ENCODE measurements around the gene MATCAP1.

The MATCAP1 gene

GRCh38 chr16:67169011-67169451, 14.7 kb downstream of the MATCAP1 start:
- Histone ChIP-seq H3K9ac (ENCODE audit: low read depth, low read length, poor library complexity) (no peak overlapping the region), H3K27me3 (ENCODE audit: control insufficient read depth in 3 of 3, insufficient read depth in 3 of 3, low read depth in 1 of 3, low read length in 3 of 3) (peaks cover 52 to 94% (median 63%) of the 10 kb centered on the region in 3 experiments)

GRCh38 chr16:67167588-67167987, 16.2 kb downstream of the MATCAP1 start:
- Histone ChIP-seq H3K4me3 (ENCODE audit: low read length in 2 of 2) (no peak overlapping the region), H2BK15ac (ENCODE audit: low read length) (peak overlapping the region; percentile 83), H2BK120ac (ENCODE audit: low read depth, low read length) (no peak overlapping the region), H3K79me1 (ENCODE audit: low read depth, low read length) (peaks cover 4% of the 10 kb centered on the region), H2AK5ac (ENCODE audit: low read depth, low read length) (peak overlapping the region; percentile 81), H3K36me3 (replicated peaks in 1 of 2; ENCODE audit: control insufficient read depth in 2 of 2, insufficient read depth in 2 of 2, low read length in 2 of 2) (no peaks in the 10 kb centered on the region), H3K27ac (replicated peaks; ENCODE audit: low read length) (no peak overlapping the region), H3K4me1 (ENCODE audit: control insufficient read depth in 2 of 2, insufficient read depth in 1 of 2, low read depth in 1 of 2, low read length in 2 of 2) (peaks cover 21 to 25% of the 10 kb centered on the region in 2 donors), H3K14ac (ENCODE audit: low read length) (no peak overlapping the region), H4K91ac (ENCODE audit: low read depth, low read length, poor library complexity) (no peak overlapping the region), H3K9ac (ENCODE audit: low read depth, low read length, poor library complexity) (peak overlapping the region; percentile 21), H3K4me2 (ENCODE audit: insufficient read depth, low read length, poor library complexity, severe bottlenecking) (no peak overlapping the region), H3K27me3 (ENCODE audit: control insufficient read depth in 3 of 3, insufficient read depth in 3 of 3, low read depth in 1 of 3, low read length in 3 of 3) (peaks cover 61 to 96% (median 68%) of the 10 kb centered on the region in 3 experiments), H3K23ac (ENCODE audit: low read depth, low read length, poor library complexity) (peak overlapping the region; percentile 55), H2AFZ (ENCODE audit: low read length) (no peak overlapping the region), H4K8ac (ENCODE audit: low read depth, low read length) (no peak overlapping the region), H2BK12ac (ENCODE audit: low read length) (no peak overlapping the region), H3K4ac (ENCODE audit: low read length) (no peak overlapping the region), H2BK5ac (ENCODE audit: low read length) (peak overlapping the region; percentile 13), H3K18ac (ENCODE audit: low read length) (peak overlapping the region; percentile 48), H3K9me3 (replicated peaks in 1 of 2; ENCODE audit: control insufficient read depth in 2 of 2, insufficient read depth in 1 of 2, low read depth in 1 of 2, low read length in 2 of 2) (peaks cover 0 to 4% of the 10 kb centered on the region in 2 donors)
- WGBS, 2 donors (ENCODE audit: extremely low coverage in 2 of 2, insufficient read length in 2 of 2, insufficient replicate concordance in 1 of 2): no CpG with 5 or more reads among the region's 7 CpGs
- DNase-seq (ENCODE audit: low spot score): no peak

More at GRCh38 chr16:67169011-67169451, 14.7 kb downstream of the MATCAP1 start:
- Histone ChIP-seq H3K23ac (ENCODE audit: low read depth, low read length, poor library complexity) (no peak overlapping the region), H3K27ac (replicated peaks; ENCODE audit: low read length) (no peak overlapping the region), H3K36me3 (replicated peaks in 1 of 2; ENCODE audit: control insufficient read depth in 2 of 2, insufficient read depth in 2 of 2, low read length in 2 of 2) (no peaks in the 10 kb centered on the region), H4K91ac (ENCODE audit: low read depth, low read length, poor library complexity) (no peak overlapping the region), H2AFZ (ENCODE audit: low read length) (peak overlapping the region; percentile 87), H2BK15ac (ENCODE audit: low read length) (no peak overlapping the region), H3K79me1 (ENCODE audit: low read depth, low read length) (no peaks in the 10 kb centered on the region), H4K8ac (ENCODE audit: low read depth, low read length) (no peak overlapping the region), H2BK120ac (ENCODE audit: low read depth, low read length) (no peak overlapping the region), H3K4me3 (ENCODE audit: low read length in 2 of 2) (no peak overlapping the region), H2BK5ac (ENCODE audit: low read length) (peak overlapping the region; percentile 32), H2AK5ac (ENCODE audit: low read depth, low read length) (peak overlapping the region; percentile 71), H3K14ac (ENCODE audit: low read length) (no peak overlapping the region), H3K4me1 (ENCODE audit: control insufficient read depth in 2 of 2, insufficient read depth in 1 of 2, low read depth in 1 of 2, low read length in 2 of 2) (peaks cover 14 to 22% of the 10 kb centered on the region in 2 donors), H3K18ac (ENCODE audit: low read length) (peak overlapping the region; percentile 6), H3K9me3 (replicated peaks in 1 of 2; ENCODE audit: control insufficient read depth in 2 of 2, insufficient read depth in 1 of 2, low read depth in 1 of 2, low read length in 2 of 2) (peaks cover 0 to 4% of the 10 kb centered on the region in 2 donors), H3K4me2 (ENCODE audit: insufficient read depth, low read length, poor library complexity, severe bottlenecking) (no peak overlapping the region), H3K4ac (ENCODE audit: low read length) (no peak overlapping the region), H2BK12ac (ENCODE audit: low read length) (no peak overlapping the region)
- no CpG with 5 or more reads among the region's 9 CpGs for WGBS, 2 donors (ENCODE audit: extremely low coverage in 2 of 2, insufficient read length in 2 of 2, insufficient replicate concordance in 1 of 2)
- DNase-seq (ENCODE audit: low spot score): no peak

- DNase-seq (ENCODE audit: low spot score): no peak
- Histone ChIP-seq H4K91ac (ENCODE audit: low read depth, low read length, poor library complexity) (no peak overlapping the region), H3K79me1 (ENCODE audit: low read depth, low read length) (peaks cover 4% of the 10 kb centered on the region), H3K4me1 (ENCODE audit: control insufficient read depth in 2 of 2, insufficient read depth in 1 of 2, low read depth in 1 of 2, low read length in 2 of 2) (peaks cover 21 to 25% of the 10 kb centered on the region in 2 donors), H4K8ac (ENCODE audit: low read depth, low read length) (no peak overlapping the region), H3K23ac (ENCODE audit: low read depth, low read length, poor library complexity) (peak overlapping the region; percentile 8), H3K27ac (replicated peaks; ENCODE audit: low read length) (no peak overlapping the region), H2BK120ac (ENCODE audit: low read depth, low read length) (no peak overlapping the region), H2AFZ (ENCODE audit: low read length) (no peak overlapping the region), H3K27me3 (ENCODE audit: control insufficient read depth in 3 of 3, insufficient read depth in 3 of 3, low read depth in 1 of 3, low read length in 3 of 3) (peaks cover 65 to 96% (median 77%) of the 10 kb centered on the region in 3 experiments), H2BK15ac (ENCODE audit: low read length) (no peak overlapping the region), H3K36me3 (replicated peaks in 1 of 2; ENCODE audit: control insufficient read depth in 2 of 2, insufficient read depth in 2 of 2, low read length in 2 of 2) (no peaks in the 10 kb centered on the region), H3K4me2 (ENCODE audit: insufficient read depth, low read length, poor library complexity, severe bottlenecking) (no peak overlapping the region), H3K9me3 (replicated peaks in 1 of 2; ENCODE audit: control insufficient read depth in 2 of 2, insufficient read depth in 1 of 2, low read depth in 1 of 2, low read length in 2 of 2) (peaks cover 0 to 5% of the 10 kb centered on the region in 2 donors), H2AK5ac (ENCODE audit: low read depth, low read length) (peak overlapping the region; percentile 70), H3K18ac (ENCODE audit: low read length) (no peak overlapping the region), H2BK12ac (ENCODE audit: low read length) (no peak overlapping the region), H3K9ac (ENCODE audit: low read depth, low read length, poor library complexity) (no peak overlapping the region), H2BK5ac (ENCODE audit: low read length) (no peak overlapping the region), H3K4ac (ENCODE audit: low read length) (no peak overlapping the region), H3K14ac (ENCODE audit: low read length) (no peak overlapping the region), H3K4me3 (ENCODE audit: low read length in 2 of 2) (no peak overlapping the region)
- WGBS, 2 donors (ENCODE audit: extremely low coverage in 2 of 2, insufficient read length in 2 of 2, insufficient replicate concordance in 1 of 2): no CpG with 5 or more reads among the region's 5 CpGs
Measured at GRCh38 chr16:67166598-67167168, 17.1 kb downstream of the MATCAP1 start.

- Histone ChIP-seq H2AK5ac (ENCODE audit: low read depth, low read length) (peak overlapping the region; percentile 70), H3K9ac (ENCODE audit: low read depth, low read length, poor library complexity) (no peak overlapping the region), H3K27me3 (ENCODE audit: control insufficient read depth in 3 of 3, insufficient read depth in 3 of 3, low read depth in 1 of 3, low read length in 3 of 3) (peaks cover 70 to 96% (median 83%) of the 10 kb centered on the region in 3 experiments), H2BK5ac (ENCODE audit: low read length) (no peak overlapping the region), H2BK15ac (ENCODE audit: low read length) (no peak overlapping the region), H3K36me3 (replicated peaks in 1 of 2; ENCODE audit: control insufficient read depth in 2 of 2, insufficient read depth in 2 of 2, low read length in 2 of 2) (no peaks in the 10 kb centered on the region), H4K8ac (ENCODE audit: low read depth, low read length) (no peak overlapping the region), H3K4me2 (ENCODE audit: insufficient read depth, low read length, poor library complexity, severe bottlenecking) (no peak overlapping the region), H3K14ac (ENCODE audit: low read length) (no peak overlapping the region), H4K91ac (ENCODE audit: low read depth, low read length, poor library complexity) (no peak overlapping the region), H3K18ac (ENCODE audit: low read length) (no peak overlapping the region), H3K79me1 (ENCODE audit: low read depth, low read length) (peaks cover 4% of the 10 kb centered on the region), H2BK120ac (ENCODE audit: low read depth, low read length) (no peak overlapping the region), H3K23ac (ENCODE audit: low read depth, low read length, poor library complexity) (no peak overlapping the region), H3K4me1 (ENCODE audit: control insufficient read depth in 2 of 2, insufficient read depth in 1 of 2, low read depth in 1 of 2, low read length in 2 of 2) (peaks cover 21 to 24% of the 10 kb centered on the region in 2 donors), H2BK12ac (ENCODE audit: low read length) (peak overlapping the region; percentile 90), H3K4ac (ENCODE audit: low read length) (no peak overlapping the region), H2AFZ (ENCODE audit: low read length) (peak overlapping the region; percentile 72), H3K4me3 (ENCODE audit: low read length in 2 of 2) (no peak overlapping the region), H3K27ac (replicated peaks; ENCODE audit: low read length) (no peak overlapping the region), H3K9me3 (replicated peaks in 1 of 2; ENCODE audit: control insufficient read depth in 2 of 2, insufficient read depth in 1 of 2, low read depth in 1 of 2, low read length in 2 of 2) (peaks cover 0 to 8% of the 10 kb centered on the region in 2 donors)
- WGBS, 2 donors (ENCODE audit: extremely low coverage in 2 of 2, insufficient read length in 2 of 2, insufficient replicate concordance in 1 of 2): no CpG with 5 or more reads among the region's 18 CpGs
- no peak for DNase-seq (ENCODE audit: low spot score)
Measured at GRCh38 chr16:67166110-67166547, 17.6 kb downstream of the MATCAP1 start.
